Suprapubic skin (tissue), 4 donors: ENCODE measurements around the gene PEPD. TPM values are rescaled to one million over a fixed set of nuclear protein-coding genes. Genes with fewer than 3 reads are reported as not detected.

Experiments used
- DNase-seq, 2 donors: peaks; one replicate each; pipeline ENCODE4 v3.0.0-alpha.2; 2019; ENCODE audit warnings: low spot score in 2 of 2
- H3K27ac ChIP-seq: fragments of 200-600 bp; sonication (generic); one replicate; pipeline ENCODE4 v1.5.1; 2019
- H3K27me3 ChIP-seq: fragments of 200-600 bp; sonication (generic); one replicate; pipeline ENCODE4 v1.5.1; 2019
- H3K36me3 ChIP-seq: fragments of 200-600 bp; sonication (generic); one replicate; pipeline ENCODE4 v1.5.1; 2019
- H3K4me1 ChIP-seq: fragments of 200-600 bp; sonication (generic); one replicate; pipeline ENCODE4 v1.5.1; 2019
- H3K4me3 ChIP-seq: fragments of 200-600 bp; sonication (generic); one replicate; pipeline ENCODE4 v1.5.1; 2019; ENCODE audit warnings: mild to moderate bottlenecking
- H3K9me3 ChIP-seq: fragments of 200-600 bp; sonication (generic); one replicate; pipeline ENCODE4 v1.5.1; 2019
- EP300 ChIP-seq: sonication (generic); formaldehyde crosslinking; IDR thresholded peaks from one replicate; pipeline ENCODE4 v1.6.1; 2017; ENCODE audit warnings: antibody characterized with exemption
- POLR2A ChIP-seq, 2 donors: fragments of 450-650 bp; IDR thresholded peaks; one replicate each; pipeline ENCODE4 v1.6.1; 2017; ENCODE audit warnings: antibody characterized with exemption in 2 of 2, mild to moderate bottlenecking in 2 of 2, moderate library complexity in 2 of 2
- POLR2AphosphoS5 ChIP-seq, 3 donors: sonication (generic); formaldehyde crosslinking; IDR thresholded peaks; one replicate each; pipeline ENCODE4 v1.6.1; 2017; ENCODE audit warnings: antibody characterized with exemption in 3 of 3
- WGBS: methylation state at CpG from one replicate; pipeline ENCODE4 v1.1.5; 2018; 5-methylcytosine and 5-hydroxymethylcytosine counted together
- total RNA-seq, 4 donors: library from RNA; depleted of rRNA; stranded (reverse); fragments of >200 nt; gene quantifications; one replicate each; pipeline ENCODE4 v1.1.0, GENCODE V29; 2016
- TF ChIP-seq, protein P1 (sequence below), 2 donors: fragments of 200-600 bp in 1 of 2; fragments of 450-650 bp in 1 of 2; sonication (generic) in 1 of 2; IDR thresholded peaks; one replicate each; pipeline ENCODE4 v1.5.1; 2016 to 2019; ENCODE audit warnings: antibody characterized with exemption in 2 of 2, mild to moderate bottlenecking in 1 of 2, moderate library complexity in 1 of 2

Gene PEPD
- total RNA-seq, 4 donors from 2014 or later, result 35.2 to 73.8 (median 55.9) TPM

DNA sequence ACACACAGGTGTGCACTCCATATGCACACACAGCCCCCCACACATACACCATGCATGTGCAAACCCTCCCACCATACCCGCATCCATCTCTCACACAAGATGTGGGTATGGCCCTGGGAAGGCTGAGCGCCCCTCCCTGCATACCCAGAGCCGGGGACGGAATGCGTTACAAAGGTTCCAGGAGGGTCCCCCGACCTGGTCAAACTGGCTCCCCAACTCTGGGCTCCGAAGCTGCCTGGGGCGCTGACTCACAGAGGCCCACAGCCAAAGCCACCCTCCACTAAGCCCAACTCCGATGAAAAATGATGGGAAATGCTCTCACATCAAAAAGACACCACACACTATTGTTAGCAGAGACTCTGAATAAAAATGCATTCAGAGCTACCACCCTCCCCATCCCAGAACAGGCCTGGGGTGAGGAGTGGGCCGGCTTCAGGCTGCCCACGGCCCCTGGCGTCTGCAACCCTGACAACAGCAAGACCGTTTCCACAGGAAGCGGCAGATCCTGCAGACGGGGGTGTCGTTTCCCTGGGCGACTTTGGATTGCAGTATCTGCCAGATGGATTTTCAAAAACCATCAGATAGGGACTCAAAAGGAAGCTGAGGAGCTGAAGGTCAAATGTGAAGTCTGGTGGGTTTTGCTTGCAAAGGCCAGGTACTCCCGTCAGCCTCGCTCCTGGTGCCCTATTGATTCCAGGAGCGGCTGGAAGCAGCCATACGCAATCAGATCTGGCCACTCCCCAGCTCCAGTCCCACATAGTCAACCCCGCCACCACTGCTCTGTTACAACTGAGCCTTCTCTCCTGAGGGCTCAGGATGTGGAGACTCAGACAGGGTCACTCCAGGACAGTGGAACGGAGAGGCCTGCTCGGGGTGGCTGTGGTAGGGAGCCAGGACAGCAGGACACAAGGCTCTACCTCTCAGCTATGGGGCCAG, 14.3 kb downstream of the PEPD start:
- TF ChIP-seq, protein P1, sequence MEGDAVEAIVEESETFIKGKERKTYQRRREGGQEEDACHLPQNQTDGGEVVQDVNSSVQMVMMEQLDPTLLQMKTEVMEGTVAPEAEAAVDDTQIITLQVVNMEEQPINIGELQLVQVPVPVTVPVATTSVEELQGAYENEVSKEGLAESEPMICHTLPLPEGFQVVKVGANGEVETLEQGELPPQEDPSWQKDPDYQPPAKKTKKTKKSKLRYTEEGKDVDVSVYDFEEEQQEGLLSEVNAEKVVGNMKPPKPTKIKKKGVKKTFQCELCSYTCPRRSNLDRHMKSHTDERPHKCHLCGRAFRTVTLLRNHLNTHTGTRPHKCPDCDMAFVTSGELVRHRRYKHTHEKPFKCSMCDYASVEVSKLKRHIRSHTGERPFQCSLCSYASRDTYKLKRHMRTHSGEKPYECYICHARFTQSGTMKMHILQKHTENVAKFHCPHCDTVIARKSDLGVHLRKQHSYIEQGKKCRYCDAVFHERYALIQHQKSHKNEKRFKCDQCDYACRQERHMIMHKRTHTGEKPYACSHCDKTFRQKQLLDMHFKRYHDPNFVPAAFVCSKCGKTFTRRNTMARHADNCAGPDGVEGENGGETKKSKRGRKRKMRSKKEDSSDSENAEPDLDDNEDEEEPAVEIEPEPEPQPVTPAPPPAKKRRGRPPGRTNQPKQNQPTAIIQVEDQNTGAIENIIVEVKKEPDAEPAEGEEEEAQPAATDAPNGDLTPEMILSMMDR (IDR thresholded peaks at IDR 0.05), result no peak
- TF ChIP-seq POLR2AphosphoS5 (IDR thresholded peaks at IDR 0.05) (no peak), EP300 (no peak), POLR2A (IDR thresholded peaks at IDR 0.05) (no peak)
- Histone ChIP-seq H3K4me1 (peaks cover 26% of the 10 kb centered on the region), H3K9me3 (no peaks in the 10 kb centered on the region), H3K27me3 (no peaks in the 10 kb centered on the region), H3K4me3 (no peak overlapping the region), H3K27ac (no peak overlapping the region), H3K36me3 (peaks cover 34% of the 10 kb centered on the region)
- DNase-seq, result no peak
- 59% methylated on average over 21 of the region's 24 CpGs for WGBS

DNA sequence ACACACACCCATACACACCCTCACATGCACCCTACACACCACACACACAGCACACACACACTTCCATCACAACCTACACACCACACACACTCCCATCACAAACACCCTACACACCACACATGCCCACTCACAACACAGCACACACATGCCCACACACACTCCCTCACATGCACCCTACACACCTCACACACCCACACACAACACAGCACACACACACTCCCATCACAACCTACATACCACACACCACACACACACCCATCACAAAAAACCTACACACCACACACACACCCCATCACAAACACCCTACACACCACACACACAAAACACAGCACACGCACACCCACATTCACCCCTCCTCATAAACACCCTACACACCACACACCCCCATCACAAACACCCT, 15.1 kb downstream of the PEPD start:
- 96% methylated on average over 1 of the region's 1 CpG for WGBS

DNA sequence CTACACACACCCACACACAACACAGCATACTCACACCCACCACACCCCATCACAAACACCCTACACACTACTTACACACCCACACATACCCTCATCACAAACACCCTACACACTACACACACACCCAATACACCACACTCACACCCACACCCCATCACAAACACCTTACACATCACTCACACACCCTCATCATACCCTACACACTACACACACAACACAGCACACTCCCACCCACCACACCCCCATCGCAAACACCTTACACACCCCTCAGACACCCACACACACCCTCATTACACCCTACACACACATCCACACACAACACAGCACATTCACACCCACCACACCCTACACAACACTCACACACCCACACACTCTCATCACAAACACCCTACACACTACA, 15.8 kb downstream of the PEPD start:
- Histone ChIP-seq H3K27me3 (no peaks in the 10 kb centered on the region), H3K4me3 (no peak overlapping the region), H3K4me1 (peaks cover 26% of the 10 kb centered on the region), H3K9me3 (no peaks in the 10 kb centered on the region), H3K36me3 (peaks cover 21% of the 10 kb centered on the region), H3K27ac (no peak overlapping the region)
- TF ChIP-seq, protein P1 (IDR thresholded peaks at IDR 0.05), result no peak
- no peak for TF ChIP-seq EP300
- no peak for TF ChIP-seq POLR2AphosphoS5 (IDR thresholded peaks at IDR 0.05)
- no peak for TF ChIP-seq POLR2A (IDR thresholded peaks at IDR 0.05)
- 97% methylated on average over 1 of the region's 1 CpG for WGBS
- DNase-seq, result no peak

More for the DNA sequence above, 15.1 kb downstream of the PEPD start:
- Histone ChIP-seq H3K4me3 (no peak overlapping the region), H3K4me1 (peaks cover 26% of the 10 kb centered on the region), H3K9me3 (no peaks in the 10 kb centered on the region), H3K36me3 (peaks cover 26% of the 10 kb centered on the region), H3K27ac (no peak overlapping the region), H3K27me3 (no peaks in the 10 kb centered on the region)
- TF ChIP-seq, protein P1 (IDR thresholded peaks at IDR 0.05), result no peak
- TF ChIP-seq POLR2A (IDR thresholded peaks at IDR 0.05) (no peak), EP300 (no peak), POLR2AphosphoS5 (IDR thresholded peaks at IDR 0.05) (no peak)
- DNase-seq, result no peak

DNA sequence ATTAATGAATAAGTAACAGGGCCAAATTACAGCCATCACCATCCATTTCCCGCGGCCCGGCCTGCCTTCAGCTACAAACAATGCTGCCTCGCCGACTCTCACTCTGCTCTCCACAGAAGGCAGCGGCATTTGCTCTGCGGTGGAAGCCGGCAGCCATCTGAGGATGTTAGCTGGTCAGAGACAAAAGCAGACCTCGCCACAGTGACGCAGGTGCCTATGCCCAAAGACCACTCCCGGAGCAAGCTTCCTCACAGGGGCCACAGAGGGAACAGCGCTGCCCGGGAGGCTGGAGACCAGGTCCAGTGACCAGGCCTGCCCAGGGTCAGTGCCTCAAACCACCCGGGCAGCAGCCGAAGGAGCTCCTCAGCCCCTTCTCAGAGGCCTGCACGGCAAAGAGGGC, 16.4 kb downstream of the PEPD start:
- H3K4me3 ChIP-seq, result no peak overlapping the region
- no peak overlapping the region for H3K27ac ChIP-seq
- H3K9me3 ChIP-seq, result no peaks in the 10 kb centered on the region
- DNase-seq, result no peak
- H3K36me3 ChIP-seq, result peaks cover 24% of the 10 kb centered on the region
- no peaks in the 10 kb centered on the region for H3K27me3 ChIP-seq
- peaks cover 25% of the 10 kb centered on the region for H3K4me1 ChIP-seq
- TF ChIP-seq POLR2AphosphoS5 (IDR thresholded peaks at IDR 0.05) (no peak), POLR2A (IDR thresholded peaks at IDR 0.05) (no peak), EP300 (no peak)
- TF ChIP-seq, protein P1 (IDR thresholded peaks at IDR 0.05), result no peak
- 100% methylated on average over 1 of the region's 16 CpGs for WGBS

DNA sequence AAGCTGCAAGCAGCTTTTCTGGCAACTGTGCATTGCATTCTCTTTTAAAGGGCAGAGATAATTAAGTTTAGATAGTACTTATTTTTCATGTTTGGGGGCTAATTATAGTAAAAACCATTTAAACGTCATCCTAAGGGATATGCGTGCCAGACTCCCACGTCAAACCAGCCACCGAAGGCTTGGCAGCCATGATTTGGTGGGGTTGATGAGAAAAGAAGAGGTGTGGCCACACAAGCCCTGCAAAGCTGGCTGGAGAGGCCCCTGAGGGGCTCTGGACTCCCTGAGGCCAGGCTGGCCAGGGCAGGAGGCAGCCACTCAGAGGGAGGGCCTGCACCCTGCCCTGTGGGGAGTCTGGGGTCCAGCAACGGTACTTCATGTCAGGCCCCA, 17.5 kb downstream of the PEPD start:
- peaks cover 29% of the 10 kb centered on the region for H3K36me3 ChIP-seq
- no peaks in the 10 kb centered on the region for H3K9me3 ChIP-seq
- TF ChIP-seq, protein P1 (IDR thresholded peaks at IDR 0.05), result no peak
- no peak for TF ChIP-seq POLR2A (IDR thresholded peaks at IDR 0.05)
- TF ChIP-seq POLR2AphosphoS5 (IDR thresholded peaks at IDR 0.05), result no peak
- no peak for TF ChIP-seq EP300
- no peaks in the 10 kb centered on the region for H3K27me3 ChIP-seq
- no peak overlapping the region for H3K4me3 ChIP-seq
- H3K4me1 ChIP-seq, result peaks cover 14% of the 10 kb centered on the region
- H3K27ac ChIP-seq, result no peak overlapping the region
- 90% methylated on average over 5 of the region's 5 CpGs for WGBS
- DNase-seq, result no peak
